ENCODE data around the gene SEMA3G. TPM values are rescaled to one million over a fixed set of nuclear protein-coding genes. Genes with fewer than 3 reads are reported as not detected.

SEMA3G gene
- total RNA-seq, 6 experiments from 2014 or later = 0.60 to 2.8 (median 0.80) TPM

- DNase-seq (no peak), ATAC-seq (no peak)
- no peak overlapping the region for H3K4me3 ChIP-seq
- intact Hi-C loops (cut with DNase I) = no loop called here
- no peaks in the 10 kb centered on the region for H3K27me3 ChIP-seq
- no peaks in the 10 kb centered on the region for H3K9me3 ChIP-seq
- H3K4me1 ChIP-seq = peaks cover 0 to 6% (median 2%) of the 10 kb centered on the region in 4 donors
- 92% methylated on average over 6 of the region's 14 CpGs for WGBS (ENCODE audit: insufficient coverage, low coverage, low lambda C conversion rate, missing lambda C conversion rate)
- TF ChIP-seq POLR2A (IDR thresholded peaks at IDR 0.05) = no peak
- no peak for TF ChIP-seq CTCF (IDR thresholded peaks at IDR 0.05)
- no peaks in the 10 kb centered on the region for H3K36me3 ChIP-seq
- H3K27ac ChIP-seq = no peak overlapping the region
Measured at GRCh38 chr3:52440671-52441070, 4.2 kb downstream of the SEMA3G start.

GRCh38 chr3:52440249-52440551 lies 4.7 kb downstream of the SEMA3G start:
- TF ChIP-seq CTCF (IDR thresholded peaks at IDR 0.05) (no peak), POLR2A (IDR thresholded peaks at IDR 0.05) (no peak)
- H3K27me3 ChIP-seq = no peaks in the 10 kb centered on the region
- intact Hi-C loops (cut with DNase I) = no loop called here
- H3K4me3 ChIP-seq = no peak overlapping the region
- no peak overlapping the region for H3K27ac ChIP-seq
- no CpG with 5 or more reads among the region's 12 CpGs for WGBS (ENCODE audit: insufficient coverage, low coverage, low lambda C conversion rate, missing lambda C conversion rate)
- DNase-seq = no peak
- no peak for ATAC-seq
- no peaks in the 10 kb centered on the region for H3K36me3 ChIP-seq
- H3K4me1 ChIP-seq = peaks cover 0 to 5% (median 2%) of the 10 kb centered on the region in 4 donors
- no peaks in the 10 kb centered on the region for H3K9me3 ChIP-seq

GRCh38 chr3:52439426-52440248 lies 5.3 kb downstream of the SEMA3G start:
- Histone ChIP-seq H3K27ac (no peak overlapping the region), H3K27me3 (no peaks in the 10 kb centered on the region), H3K4me1 (no peaks in the 10 kb centered on the region), H3K9me3 (no peaks in the 10 kb centered on the region), H3K36me3 (no peaks in the 10 kb centered on the region), H3K4me3 (no peak overlapping the region)
- intact Hi-C loops (cut with DNase I) = no loop called here
- ATAC-seq (no peak), DNase-seq (peak in 1 of 3 donors; percentile 38)
- WGBS (ENCODE audit: insufficient coverage, low coverage, low lambda C conversion rate, missing lambda C conversion rate) = 71% methylated on average over 4 of the region's 16 CpGs
- TF ChIP-seq CTCF (IDR thresholded peaks at IDR 0.05) = no peak
- no peak for TF ChIP-seq POLR2A (IDR thresholded peaks at IDR 0.05)

GRCh38 chr3:52438579-52439425 lies 6.1 kb downstream of the SEMA3G start:
- no peaks in the 10 kb centered on the region for H3K27me3 ChIP-seq
- WGBS (ENCODE audit: insufficient coverage, low coverage, low lambda C conversion rate, missing lambda C conversion rate) = 87% methylated on average over 5 of the region's 9 CpGs
- no peak for DNase-seq

More at GRCh38 chr3:52438579-52439425, 6.1 kb downstream of the SEMA3G start:
- Histone ChIP-seq H3K4me1 (no peaks in the 10 kb centered on the region), H3K36me3 (no peaks in the 10 kb centered on the region), H3K27ac (no peak overlapping the region), H3K9me3 (no peaks in the 10 kb centered on the region), H3K4me3 (no peak overlapping the region)
- intact Hi-C loops (cut with DNase I) = no loop called here
- no peak for ATAC-seq
- TF ChIP-seq POLR2A (IDR thresholded peaks at IDR 0.05) = no peak
- TF ChIP-seq CTCF (IDR thresholded peaks at IDR 0.05) = no peak

Measured in right lobe of liver (tissue), 6 donors.